ENCODE results near the gene ANGPT4.

Gene ANGPT4

GRCh38 chr20:916125-916799, at the start of gene ANGPT4:
TSS of gene ANGPT4 (minus strand) at chr20:916334. CDS start at chr20:916214, 120 bp downstream.
- DNase-seq: no peak

GRCh38 chr20:963795-964194, 47.7 kb upstream of the ANGPT4 start:
- no peak for DNase-seq

- no peak for DNase-seq
Measured at GRCh38 chr20:962683-963082, 46.5 kb upstream of the ANGPT4 start.

GRCh38 chr20:962223-962622, 46.1 kb upstream of the ANGPT4 start:
- no peak for DNase-seq

- no peak for DNase-seq
Measured at GRCh38 chr20:961768-962167, 45.6 kb upstream of the ANGPT4 start.

GRCh38 chr20:959996-960615, 44.0 kb upstream of the ANGPT4 start:
- no peak for DNase-seq

GRCh38 chr20:958936-959815, 43.0 kb upstream of the ANGPT4 start:
- DNase-seq: no peak

GRCh38 chr20:957544-957943, 41.4 kb upstream of the ANGPT4 start:
- no peak for DNase-seq

- DNase-seq: peak; percentile 80
Measured at GRCh38 chr20:956330-956951, 40.3 kb upstream of the ANGPT4 start.

GRCh38 chr20:955656-956055, 39.5 kb upstream of the ANGPT4 start:
- no peak for DNase-seq

GRCh38 chr20:955111-955510, 39.0 kb upstream of the ANGPT4 start:
- DNase-seq: no peak

GRCh38 chr20:953742-954141, 37.6 kb upstream of the ANGPT4 start:
- no peak for DNase-seq

GRCh38 chr20:952196-952795, 36.2 kb upstream of the ANGPT4 start:
- no peak for DNase-seq

GRCh38 chr20:951384-952169, 35.4 kb upstream of the ANGPT4 start:
- no peak for DNase-seq

GRCh38 chr20:949717-950116, 33.6 kb upstream of the ANGPT4 start:
- no peak for DNase-seq

GRCh38 chr20:946826-947225, 30.7 kb upstream of the ANGPT4 start:
- no peak for DNase-seq

- DNase-seq: no peak
Measured at GRCh38 chr20:945841-946240, 29.7 kb upstream of the ANGPT4 start.

GRCh38 chr20:944774-945410, 28.8 kb upstream of the ANGPT4 start:
- DNase-seq: no peak

- no peak for DNase-seq
Measured at GRCh38 chr20:944148-944547, 28.0 kb upstream of the ANGPT4 start.

- no peak for DNase-seq
Measured at GRCh38 chr20:942611-943010, 26.5 kb upstream of the ANGPT4 start.

- DNase-seq: no peak
Measured at GRCh38 chr20:940926-941325, 24.8 kb upstream of the ANGPT4 start.

GRCh38 chr20:939606-940005, 23.5 kb upstream of the ANGPT4 start:
- DNase-seq: no peak

All from stimulated activated CD4-positive, alpha-beta T cell treated with anti-CD3 and anti-CD28 coated beads, Interleukin-15, amount 100 ng/mL, for 24 hours (primary cell).